ENCODE measurements around the gene STUB1.

DNA sequence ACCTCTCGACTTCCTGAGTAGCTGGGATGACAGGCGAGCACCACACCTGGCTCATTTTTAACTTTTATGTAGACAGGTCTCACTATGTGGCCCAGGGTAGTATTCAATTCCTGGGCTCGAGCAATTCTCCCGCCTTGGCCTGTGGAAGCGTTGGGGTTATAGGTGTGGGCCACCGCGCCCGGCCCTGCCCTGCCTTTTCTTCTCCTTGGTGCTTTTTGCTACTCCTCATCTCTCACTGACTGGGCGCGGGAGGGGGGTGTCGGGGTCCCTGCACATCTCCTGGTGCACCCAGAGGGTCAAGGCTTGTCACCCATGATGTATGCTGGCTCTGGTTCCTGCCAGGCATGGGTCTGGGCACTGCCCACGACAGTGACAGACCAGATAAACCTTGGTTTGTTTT is 35.7 kb upstream of the STUB1 start:
- TF ChIP-seq TEAD4 (IDR thresholded peaks at IDR 0.05) (no peak), TAF1 (IDR thresholded peaks at IDR 0.05; ENCODE audit: low read depth) (no peak), CEBPB (IDR thresholded peaks at IDR 0.05) (no peak), ZBTB7A (IDR thresholded peaks at IDR 0.05; ENCODE audit: low read depth) (no peak), RAD21 (IDR thresholded peaks at IDR 0.05; ENCODE audit: low read depth) (no peak)
- TF ChIP-seq, protein P1, sequence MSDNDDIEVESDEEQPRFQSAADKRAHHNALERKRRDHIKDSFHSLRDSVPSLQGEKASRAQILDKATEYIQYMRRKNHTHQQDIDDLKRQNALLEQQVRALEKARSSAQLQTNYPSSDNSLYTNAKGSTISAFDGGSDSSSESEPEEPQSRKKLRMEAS (IDR thresholded peaks at IDR 0.05) = no peak
- TF ChIP-seq, protein P2, sequence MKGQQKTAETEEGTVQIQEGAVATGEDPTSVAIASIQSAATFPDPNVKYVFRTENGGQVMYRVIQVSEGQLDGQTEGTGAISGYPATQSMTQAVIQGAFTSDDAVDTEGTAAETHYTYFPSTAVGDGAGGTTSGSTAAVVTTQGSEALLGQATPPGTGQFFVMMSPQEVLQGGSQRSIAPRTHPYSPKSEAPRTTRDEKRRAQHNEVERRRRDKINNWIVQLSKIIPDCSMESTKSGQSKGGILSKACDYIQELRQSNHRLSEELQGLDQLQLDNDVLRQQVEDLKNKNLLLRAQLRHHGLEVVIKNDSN (IDR thresholded peaks at IDR 0.05) = no peak

Data from Ishikawa (cell line).